CD14-positive monocyte (primary cell): ENCODE measurements around the gene PSMB7. TPM values are rescaled to one million over a fixed set of nuclear protein-coding genes. Genes with fewer than 3 reads are reported as not detected.

ENCODE experiments used
- DNase-seq, 3 donors: peaks; one replicate each; pipeline ENCODE4 v3.0.0-alpha.2; 2011 to 2022
- H2AFZ ChIP-seq: 2 replicates; pipeline ENCODE4 v1.6.0; 2012; ENCODE audit warnings: mild to moderate bottlenecking, low read depth, low read length, inconsistent platforms; ENCODE audit not compliant: insufficient read depth, poor library complexity, severe bottlenecking
- H3K27ac ChIP-seq, 2 donors: 1 replicate in 1 of 2; 2 replicates in 1 of 2; pipeline ENCODE4 v1.5.1; 2012 to 2013; ENCODE audit warnings: low read length in 2 of 2, control low read depth in 1 of 2, inconsistent platforms in 1 of 2, low read depth in 1 of 2, mild to moderate bottlenecking in 1 of 2
- H3K27me3 ChIP-seq, 2 donors: one replicate each; pipeline versions ENCODE4 v1.6.0 to v1.6.1; 2011 to 2013; ENCODE audit warnings: low read length in 2 of 2; ENCODE audit not compliant: control insufficient read depth in 2 of 2, insufficient read depth in 2 of 2
- H3K36me3 ChIP-seq, 2 donors: replicated peaks in 1 of 2; 1 replicate in 1 of 2; 2 replicates in 1 of 2; pipeline versions ENCODE4 v1.5.1 to v1.6.1; 2012 to 2013; ENCODE audit warnings: low read length in 2 of 2, control low read depth in 1 of 2, inconsistent platforms in 1 of 2, mild to moderate bottlenecking in 1 of 2; ENCODE audit not compliant: insufficient read depth in 2 of 2, control insufficient read depth in 1 of 2
- H3K4me1 ChIP-seq, 2 donors: 1 replicate in 1 of 2; 2 replicates in 1 of 2; pipeline versions ENCODE4 v1.5.1 to v1.6.1; 2012 to 2013; ENCODE audit warnings: low read length in 2 of 2, control low read depth in 1 of 2, inconsistent platforms in 1 of 2, mild to moderate bottlenecking in 1 of 2, moderate library complexity in 1 of 2; ENCODE audit not compliant: insufficient read depth in 2 of 2, control insufficient read depth in 1 of 2
- H3K4me2 ChIP-seq: replicated peaks from 2 replicates; pipeline ENCODE3; 2012; ENCODE audit warnings: low read length, moderate library complexity, mild to moderate bottlenecking; ENCODE audit not compliant: poor library complexity, severe bottlenecking; ENCODE audit errors: extremely low read depth
- H3K4me3 ChIP-seq, 3 experiments: fragments of 200-600 bp in 1 of 3; sonication (generic) in 1 of 3; replicated peaks in 1 of 3; 1 replicate in 2 of 3; 2 replicates in 1 of 3; pipeline ENCODE4 v1.5.1; 2011 to 2013; ENCODE audit warnings: low read length in 3 of 3, mild to moderate bottlenecking in 3 of 3, control low read depth in 2 of 3, low read depth in 2 of 3, inconsistent platforms in 1 of 3, moderate library complexity in 1 of 3
- H3K79me2 ChIP-seq: 2 replicates; pipeline ENCODE4 v1.6.0; 2012; ENCODE audit warnings: mild to moderate bottlenecking, control low read depth, inconsistent platforms, low read length, moderate library complexity; ENCODE audit not compliant: insufficient read depth
- H3K9ac ChIP-seq: 2 replicates; pipeline ENCODE4 v1.6.0; 2017; ENCODE audit warnings: low read length, mild to moderate bottlenecking; ENCODE audit not compliant: insufficient read depth, poor library complexity, severe bottlenecking
- H3K9me3 ChIP-seq, 2 donors: replicated peaks in 1 of 2; 1 replicate in 1 of 2; 2 replicates in 1 of 2; pipeline versions ENCODE4 v1.5.1 to v1.6.1; 2012 to 2013; ENCODE audit warnings: low read length in 2 of 2, control low read depth in 1 of 2; ENCODE audit not compliant: control insufficient read depth in 1 of 2, insufficient read depth in 1 of 2
- H4K20me1 ChIP-seq: 2 replicates; pipeline ENCODE4 v1.6.0; 2012; ENCODE audit warnings: mild to moderate bottlenecking, low read length, control low read depth, moderate library complexity; ENCODE audit not compliant: insufficient read depth
- H3K27ac Mint-ChIP-seq, 7 donors: one replicate each; pipeline ENCODE4 v1.8.0; 2020; ENCODE audit warnings: mild to moderate bottlenecking in 7 of 7, mixed read lengths in 7 of 7, moderate library complexity in 6 of 7, inconsistent platforms in 2 of 7
- H3K27me3 Mint-ChIP-seq, 3 donors: one replicate each; pipeline ENCODE4 v1.8.0; 2021 to 2022; ENCODE audit warnings: low read depth in 3 of 3, mild to moderate bottlenecking in 3 of 3, mixed read lengths in 3 of 3, moderate library complexity in 3 of 3, inconsistent platforms in 1 of 3
- H3K36me3 Mint-ChIP-seq, 2 donors: one replicate each; pipeline ENCODE4 v1.8.0; 2020; ENCODE audit warnings: mixed read lengths in 2 of 2, inconsistent platforms in 1 of 2, mild to moderate bottlenecking in 1 of 2
- H3K4me1 Mint-ChIP-seq: one replicate; pipeline ENCODE4 v1.8.0; 2020; ENCODE audit warnings: mild to moderate bottlenecking, mixed read lengths
- H3K4me3 Mint-ChIP-seq, 2 donors: one replicate each; pipeline ENCODE4 v1.8.0; 2020; ENCODE audit warnings: mild to moderate bottlenecking in 2 of 2, mixed read lengths in 2 of 2, moderate library complexity in 1 of 2
- H3K9me3 Mint-ChIP-seq, 7 donors: one replicate each; pipeline ENCODE4 v1.8.0; 2020 to 2022; ENCODE audit warnings: mixed read lengths in 7 of 7, mild to moderate bottlenecking in 6 of 7, moderate library complexity in 6 of 7, inconsistent platforms in 2 of 7
- CTCF ChIP-seq: fragments of 200-600 bp; IDR thresholded peaks from one replicate; pipeline ENCODE4 v1.8.0; 2022; ENCODE audit warnings: antibody characterized with exemption, mild to moderate bottlenecking
- WGBS: methylation state at CpG from one replicate; pipeline ENCODE4 v1.1.5; 2013; ENCODE audit warnings: missing lambda C conversion rate; ENCODE audit not compliant: insufficient coverage; 5-methylcytosine and 5-hydroxymethylcytosine counted together
- intact Hi-C, 2 donors: fragments of 100-400 bp; cut with micrococcal nuclease; formaldehyde crosslinking; loops; one replicate each; pipeline versions ENCODE4 v1.15.0 to v1.15.1; 2023
- polyA plus RNA-seq, 3 donors: library from polyadenylated mRNA; depleted of rRNA in 1 of 3; unstranded in 2 of 3; stranded (reverse) in 1 of 3; fragments of 300-500 nt in 2 of 3; fragments of >200 nt in 1 of 3; fragmentation: Illumina TruSeq in 2 of 3; gene quantifications; 1 replicate in 2 of 3; 2 replicates in 1 of 3; pipeline ENCODE4 v1.2.3, GENCODE V29; 2012 to 2021

PSMB7 gene
- polyA plus RNA-seq, 3 donors: 129 to 194 (median 191) TPM

DNA sequence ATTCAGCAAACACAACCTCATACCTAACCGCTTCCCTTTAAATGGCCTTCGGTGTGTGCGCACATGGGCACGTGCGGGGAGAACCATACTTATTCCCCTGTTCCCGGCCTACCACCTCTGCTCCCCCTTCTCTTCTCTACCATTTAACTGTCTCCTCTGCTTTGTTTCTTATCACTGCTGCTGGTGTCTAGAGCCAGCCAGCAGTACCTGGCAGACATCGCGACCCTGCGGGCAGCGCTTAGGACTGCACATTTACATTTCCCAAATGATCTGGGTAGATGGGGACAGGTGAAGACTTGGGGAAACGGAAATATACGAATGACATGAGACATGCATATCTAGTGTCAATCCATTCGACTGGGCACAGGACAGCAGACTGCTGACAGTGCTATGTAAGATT, 56.6 kb downstream of the PSMB7 start:
- no peak overlapping the region for H3K27ac ChIP-seq
- no peaks in the 10 kb centered on the region for H3K4me1 ChIP-seq
- no peaks in the 10 kb centered on the region for H3K9me3 ChIP-seq
- H3K27ac Mint-ChIP-seq: peak overlapping the region in 3 of 7 donors; percentile 43 to 77 (median 43)
- no peak overlapping the region for H2AFZ ChIP-seq
- H3K27me3 ChIP-seq: no peaks in the 10 kb centered on the region
- H3K4me3 Mint-ChIP-seq: no peak overlapping the region
- H4K20me1 ChIP-seq: peaks cover 97% of the 10 kb centered on the region
- intact Hi-C loops: no loop called here
- H3K79me2 ChIP-seq: peaks cover 98% of the 10 kb centered on the region
- H3K9ac ChIP-seq: no peak overlapping the region
- peaks cover 0 to 3% (median 0%) of the 10 kb centered on the region in 3 donors for H3K27me3 Mint-ChIP-seq
- H3K9me3 Mint-ChIP-seq: peaks cover 0 to 2% (median 0%) of the 10 kb centered on the region in 7 donors
- H3K36me3 ChIP-seq: peaks cover 47 to 91% of the 10 kb centered on the region in 2 donors
- no peak for TF ChIP-seq CTCF
- peaks cover 50 to 67% of the 10 kb centered on the region in 2 donors for H3K36me3 Mint-ChIP-seq
- H3K4me2 ChIP-seq: no peak overlapping the region
- no peak for DNase-seq
- WGBS: 84% methylated on average over 7 of the region's 13 CpGs
- H3K4me3 ChIP-seq: no peak overlapping the region
- peaks cover 27% of the 10 kb centered on the region for H3K4me1 Mint-ChIP-seq

GRCh38 chr9:124357721-124358361, 57.4 kb downstream of the PSMB7 start:
- peak overlapping the region in 1 of 2 donors; percentile 32 for H3K27ac ChIP-seq
- peaks cover 97% of the 10 kb centered on the region for H4K20me1 ChIP-seq
- Mint-ChIP-seq H3K36me3 (peaks cover 50 to 67% of the 10 kb centered on the region in 2 donors), H3K4me3 (no peak overlapping the region), H3K27ac (peak overlapping the region in 5 of 7 donors; percentile 42 to 77 (median 54)), H3K4me1 (peaks cover 32% of the 10 kb centered on the region), H3K27me3 (peaks cover 0 to 3% (median 0%) of the 10 kb centered on the region in 3 donors), H3K9me3 (peaks cover 0 to 2% (median 0%) of the 10 kb centered on the region in 7 donors)
- WGBS: 87% methylated on average over 13 of the region's 13 CpGs
- H2AFZ ChIP-seq: no peak overlapping the region
- H3K27me3 ChIP-seq: no peaks in the 10 kb centered on the region
- peaks cover 50 to 91% of the 10 kb centered on the region in 2 donors for H3K36me3 ChIP-seq
- intact Hi-C loops: no loop called here
- DNase-seq: no peak
- no peaks in the 10 kb centered on the region for H3K4me1 ChIP-seq
- H3K9me3 ChIP-seq: no peaks in the 10 kb centered on the region
- no peak overlapping the region for H3K9ac ChIP-seq
- TF ChIP-seq CTCF: no peak
- peaks cover 96% of the 10 kb centered on the region for H3K79me2 ChIP-seq
- no peak overlapping the region for H3K4me2 ChIP-seq
- no peak overlapping the region for H3K4me3 ChIP-seq
